ES-I3 (cell line): ENCODE measurements around the gene DNTTIP2.
"Not testable (repeated sequence)": the region's sequence is repeated elsewhere in the genome, so short reads cannot be mapped to it uniquely, and the experiment has no call there.

ENCODE experiments used
- H3K36me3 ChIP-seq: 2 replicates; pipeline ENCODE4 v1.6.1; 2013; ENCODE audit warnings: mild to moderate bottlenecking, low read length, control low read depth, moderate library complexity; ENCODE audit not compliant: insufficient read depth
- H3K4me1 ChIP-seq: 2 replicates; pipeline ENCODE4 v1.6.1; 2013; ENCODE audit warnings: mild to moderate bottlenecking, control low read depth, low read length; ENCODE audit not compliant: insufficient read depth
- H3K9ac ChIP-seq: 2 replicates; pipeline ENCODE4 v1.6.1; 2013; ENCODE audit warnings: low read depth, mild to moderate bottlenecking, low read length, moderate library complexity
- H3K9me3 ChIP-seq: 2 replicates; pipeline ENCODE4 v1.6.1; 2013; ENCODE audit warnings: mild to moderate bottlenecking, low read length, moderate library complexity; ENCODE audit not compliant: control insufficient read depth, insufficient read depth

Gene DNTTIP2

DNA sequence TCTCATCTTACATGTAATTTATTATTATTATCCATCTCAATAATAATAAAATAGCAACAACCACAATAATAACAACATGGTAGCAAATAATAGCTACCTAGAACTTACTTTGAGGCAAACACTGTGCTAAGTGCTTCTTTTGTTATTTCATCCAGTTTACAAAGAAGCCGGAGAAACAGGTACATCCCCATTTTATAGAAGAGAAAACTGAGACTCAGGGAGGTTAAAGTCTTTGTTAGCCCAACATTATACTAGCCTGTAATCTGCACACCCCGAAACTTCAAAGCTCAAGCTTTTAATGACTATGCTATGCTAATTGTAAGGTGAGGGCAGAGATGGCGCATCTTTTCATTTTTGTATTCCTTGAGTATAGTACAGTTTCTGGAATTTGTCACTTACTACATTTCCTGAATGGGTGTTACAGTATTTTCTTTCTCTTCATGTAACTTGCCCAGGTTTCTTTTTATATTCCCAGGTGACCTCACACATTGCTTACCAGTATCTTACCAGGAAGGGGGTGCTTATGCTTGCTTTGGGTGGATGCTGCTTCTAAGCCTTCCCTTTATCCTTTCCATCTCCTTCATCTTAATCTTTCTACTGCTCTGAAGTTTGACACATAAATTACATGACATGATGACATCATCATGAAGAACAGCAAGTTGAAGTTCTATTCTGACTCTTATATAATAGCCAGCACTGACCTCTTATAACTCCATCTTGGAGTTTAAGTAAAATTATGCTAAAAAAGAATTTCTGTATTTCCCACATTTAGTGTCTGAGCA is 21.9 kb upstream of the DNTTIP2 start:
- H3K36me3 ChIP-seq: peaks cover 4% of the 10 kb centered on the region
- H3K9me3 ChIP-seq: no peaks in the 10 kb centered on the region
- peaks cover 2% of the 10 kb centered on the region; the same call in 1 of the 2 replicates for H3K4me1 ChIP-seq

DNA sequence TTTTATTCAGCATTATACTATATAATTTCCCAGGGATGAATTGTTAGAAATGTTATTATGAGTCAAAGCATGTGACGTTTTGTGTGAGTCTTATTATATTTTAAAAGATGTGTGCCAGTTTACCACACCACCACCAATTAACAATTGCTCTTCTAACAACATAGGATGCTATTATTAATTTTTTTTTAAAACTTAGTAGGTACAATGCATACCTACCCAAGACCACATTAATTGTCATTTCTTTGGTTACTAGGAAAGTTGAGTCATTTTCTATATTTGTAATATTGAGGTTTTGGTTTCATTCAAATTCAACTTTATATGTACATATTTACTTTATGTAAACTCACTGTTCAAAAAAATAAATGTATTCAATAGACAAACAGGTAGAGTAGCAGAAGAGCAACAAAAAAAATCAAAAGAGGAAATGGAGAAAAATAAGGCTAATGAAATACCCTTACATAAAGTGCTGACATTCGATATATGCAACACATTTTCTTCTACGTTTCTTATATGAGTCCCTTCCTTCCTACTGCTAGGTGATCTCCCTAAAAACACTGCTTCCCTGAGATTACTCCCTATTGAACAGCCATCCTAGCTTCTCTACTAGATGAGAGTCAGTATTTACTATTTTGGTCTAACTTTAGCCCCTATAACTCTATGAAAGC is 20.7 kb upstream of the DNTTIP2 start:
- H3K36me3 ChIP-seq: peaks cover 4% of the 10 kb centered on the region
- H3K9ac ChIP-seq: no peak overlapping the region
- H3K9me3 ChIP-seq: no peaks in the 10 kb centered on the region

More for the DNA sequence above, 21.9 kb upstream of the DNTTIP2 start:
- H3K9ac ChIP-seq: no peak overlapping the region

DNA sequence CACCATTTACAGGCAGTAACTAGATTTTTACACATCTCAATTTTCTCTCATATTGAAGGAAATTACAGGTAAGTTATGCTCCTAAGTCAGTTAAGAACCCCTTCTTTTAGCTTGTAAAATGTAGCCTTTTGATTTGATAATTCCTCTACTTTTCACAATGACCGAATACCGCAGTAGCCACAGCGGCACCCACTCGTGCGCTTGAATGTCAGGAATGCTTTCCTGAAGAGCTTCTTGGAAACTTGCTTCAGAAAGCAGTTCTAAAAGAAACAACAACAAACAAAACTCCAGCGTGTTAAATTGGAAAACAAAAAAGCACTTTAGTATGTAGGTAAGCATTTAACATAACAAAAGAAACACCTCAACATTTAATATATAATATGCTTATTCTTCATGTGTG is 9.9 kb upstream of the DNTTIP2 start:
- H3K4me1 ChIP-seq: no peaks in the 10 kb centered on the region; the same call in 1 of the 2 replicates
- no peaks in the 10 kb centered on the region for H3K9me3 ChIP-seq
- no peaks in the 10 kb centered on the region for H3K36me3 ChIP-seq
- H3K9ac ChIP-seq: no peak overlapping the region

More for the DNA sequence above, 20.7 kb upstream of the DNTTIP2 start:
- no peaks in the 10 kb centered on the region for H3K4me1 ChIP-seq

DNA sequence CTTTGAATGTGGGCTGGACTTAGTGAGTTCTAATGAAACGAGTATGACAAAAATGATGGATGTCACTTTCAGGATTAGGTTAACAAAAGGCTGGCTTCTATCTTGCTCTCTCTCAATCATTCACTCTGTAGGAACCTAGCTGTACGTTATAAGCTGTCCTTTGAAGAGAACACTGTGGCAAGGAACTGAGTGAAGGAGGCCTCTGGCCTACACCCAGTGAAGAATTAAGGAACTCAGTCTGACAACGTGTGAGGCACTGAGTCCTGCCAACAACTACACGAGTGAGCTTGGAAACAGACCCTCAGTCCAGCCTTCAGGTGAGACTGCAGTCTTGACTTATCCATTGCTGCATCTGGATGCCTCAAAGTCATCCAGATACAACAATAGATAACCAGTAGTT is 3.3 kb upstream of the DNTTIP2 start:
- no peaks in the 10 kb centered on the region for H3K9me3 ChIP-seq

DNA sequence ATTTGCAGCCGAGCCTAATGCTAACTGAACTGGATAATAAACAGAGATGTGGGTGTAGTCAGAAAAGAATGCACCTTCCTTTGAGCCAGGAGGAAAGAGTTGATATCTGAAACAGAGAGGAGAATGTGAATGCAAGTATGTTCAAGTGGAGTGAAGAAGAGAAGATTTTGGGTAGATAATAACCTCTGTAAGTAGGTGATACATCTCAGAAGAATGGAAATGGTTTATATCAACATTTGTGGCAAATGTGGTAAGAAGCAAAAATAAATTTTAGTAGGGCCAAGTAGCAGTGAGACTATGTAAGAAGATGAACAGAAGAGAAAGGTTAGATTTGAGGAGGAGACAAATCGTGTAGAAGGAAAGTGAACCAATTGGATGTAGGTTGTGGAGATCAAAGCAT is 1.7 kb upstream of the DNTTIP2 start:
- no peak overlapping the region for H3K9ac ChIP-seq

More for the DNA sequence above, 3.3 kb upstream of the DNTTIP2 start:
- no peaks in the 10 kb centered on the region for H3K4me1 ChIP-seq
- H3K36me3 ChIP-seq: peaks cover 3% of the 10 kb centered on the region
- no peak overlapping the region for H3K9ac ChIP-seq

DNA sequence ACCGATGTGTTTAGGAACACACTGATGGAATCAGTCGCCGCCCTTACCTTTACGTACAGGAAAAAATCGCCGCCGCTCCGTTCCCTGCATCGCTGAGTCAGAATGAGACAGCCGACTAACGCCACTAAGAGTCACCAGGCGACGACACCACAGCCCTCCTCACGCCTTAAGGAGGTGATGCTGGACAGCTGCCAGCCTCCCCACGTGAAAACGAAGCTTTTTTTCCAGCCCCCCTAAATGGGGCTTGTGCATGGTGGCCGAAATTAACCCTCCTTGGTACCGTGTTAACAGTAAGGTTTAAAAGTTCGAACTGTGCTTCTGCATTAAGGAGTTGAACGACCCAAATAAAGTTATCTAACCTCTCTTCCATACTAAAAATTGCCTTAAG is 511 bp downstream of the DNTTIP2 start:
- H3K4me1 ChIP-seq: no peaks in the 10 kb centered on the region
- peaks cover 25% of the 10 kb centered on the region for H3K36me3 ChIP-seq
- H3K9me3 ChIP-seq: no peaks in the 10 kb centered on the region
- H3K9ac ChIP-seq: peak overlapping the region; percentile 96

More for the DNA sequence above, 1.7 kb upstream of the DNTTIP2 start:
- no peaks in the 10 kb centered on the region for H3K4me1 ChIP-seq
- peaks cover 13% of the 10 kb centered on the region for H3K36me3 ChIP-seq
- no peaks in the 10 kb centered on the region for H3K9me3 ChIP-seq

DNA sequence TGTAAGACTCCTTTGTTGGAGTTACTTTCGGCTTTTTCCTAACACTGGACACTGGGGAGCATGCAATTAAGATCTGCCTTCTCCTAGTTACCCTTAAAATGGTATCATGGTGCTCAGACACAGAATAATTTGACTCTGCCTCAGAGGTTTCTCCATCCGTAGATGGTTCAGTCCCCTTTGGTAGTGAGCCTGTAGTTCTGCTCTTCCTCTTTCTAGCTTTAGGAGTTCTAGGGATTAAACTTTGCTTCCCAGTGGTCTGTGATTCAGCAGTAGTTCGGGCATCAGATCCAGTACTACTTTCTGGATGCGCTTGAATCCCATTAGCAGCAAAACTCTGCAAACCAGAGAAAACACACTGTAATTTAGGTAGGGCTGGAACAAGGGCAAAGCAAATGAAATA is 1.5 kb downstream of the DNTTIP2 start:
- Histone ChIP-seq H3K9ac (no peak overlapping the region), H3K4me1 (no peaks in the 10 kb centered on the region), H3K9me3 (no peaks in the 10 kb centered on the region), H3K36me3 (peaks cover 31% of the 10 kb centered on the region)

DNA sequence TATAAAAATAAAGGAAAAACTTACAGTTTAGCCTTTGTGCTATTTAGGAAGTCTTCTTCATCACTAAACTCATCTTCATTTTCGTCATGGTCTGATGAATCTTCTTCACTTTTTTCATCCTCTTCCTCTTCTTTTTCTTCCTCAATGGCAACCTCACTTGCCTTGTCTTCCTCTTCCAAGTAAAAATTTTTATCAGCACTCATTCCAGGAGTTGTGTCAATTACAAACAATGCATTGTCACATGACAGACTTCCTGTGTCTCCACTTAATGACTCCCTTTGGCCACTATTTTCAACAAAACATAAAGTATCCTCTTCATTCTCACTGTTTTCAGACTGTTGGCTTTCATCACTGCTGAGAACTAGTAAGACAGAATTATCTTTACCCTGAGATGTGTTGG is 2.8 kb downstream of the DNTTIP2 start:
- Histone ChIP-seq H3K4me1 (no peaks in the 10 kb centered on the region), H3K9ac (no peak overlapping the region), H3K9me3 (no peaks in the 10 kb centered on the region), H3K36me3 (peaks cover 37% of the 10 kb centered on the region)

DNA sequence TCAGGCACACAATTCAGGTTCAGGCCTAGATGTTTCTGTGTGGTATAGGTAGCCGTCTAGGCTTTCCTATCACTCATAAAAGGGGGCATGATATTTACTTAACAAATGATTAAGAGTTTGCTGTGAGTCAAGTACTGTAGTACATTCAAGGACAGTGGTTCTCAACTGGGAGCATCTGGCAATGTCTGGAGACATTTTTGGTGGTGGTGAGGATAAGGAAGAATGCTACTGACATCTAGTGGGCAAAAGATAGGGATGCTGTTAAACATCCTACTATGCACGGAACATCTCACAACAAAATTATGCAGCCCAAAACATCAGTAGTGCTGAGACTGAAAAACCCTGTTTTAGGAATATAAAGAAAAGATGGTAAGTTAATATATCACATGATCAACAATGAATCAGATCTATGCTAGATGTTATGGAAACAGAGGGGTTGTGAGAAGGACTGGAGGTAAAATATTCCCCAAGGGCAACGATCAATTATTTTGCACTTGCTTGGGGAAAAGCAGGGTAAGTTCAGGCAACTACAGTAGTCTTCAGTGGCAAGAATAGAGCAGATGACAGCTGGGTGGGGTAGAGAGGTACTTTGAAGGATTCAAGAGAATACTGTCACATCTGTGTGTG is 4.9 kb downstream of the DNTTIP2 start:
- Histone ChIP-seq H3K4me1 (no peaks in the 10 kb centered on the region), H3K9ac (no peak overlapping the region), H3K36me3 (peaks cover 40% of the 10 kb centered on the region), H3K9me3 (no peaks in the 10 kb centered on the region)

DNA sequence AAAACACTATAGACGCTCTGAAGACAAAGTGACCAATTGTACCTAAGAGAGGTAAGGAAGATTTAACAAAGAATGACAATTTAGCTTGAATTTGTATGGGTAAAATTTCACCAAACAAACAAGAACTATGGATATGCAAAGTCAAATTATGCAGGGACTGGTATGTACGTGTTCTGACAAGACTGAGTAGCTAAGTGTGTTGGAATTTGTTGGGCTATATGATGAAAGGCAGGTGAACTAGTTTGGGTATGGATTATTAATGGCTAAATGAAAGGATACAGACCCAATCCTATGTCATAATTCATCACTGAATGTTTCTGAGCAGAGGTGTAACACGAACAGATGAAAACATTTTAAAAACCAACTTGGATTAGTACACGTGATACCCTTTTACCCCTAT is 7.6 kb downstream of the DNTTIP2 start:
- H3K9me3 ChIP-seq: no peaks in the 10 kb centered on the region
- H3K36me3 ChIP-seq: peaks cover 34% of the 10 kb centered on the region
- H3K4me1 ChIP-seq: no peaks in the 10 kb centered on the region
- H3K9ac ChIP-seq: no peak overlapping the region

DNA sequence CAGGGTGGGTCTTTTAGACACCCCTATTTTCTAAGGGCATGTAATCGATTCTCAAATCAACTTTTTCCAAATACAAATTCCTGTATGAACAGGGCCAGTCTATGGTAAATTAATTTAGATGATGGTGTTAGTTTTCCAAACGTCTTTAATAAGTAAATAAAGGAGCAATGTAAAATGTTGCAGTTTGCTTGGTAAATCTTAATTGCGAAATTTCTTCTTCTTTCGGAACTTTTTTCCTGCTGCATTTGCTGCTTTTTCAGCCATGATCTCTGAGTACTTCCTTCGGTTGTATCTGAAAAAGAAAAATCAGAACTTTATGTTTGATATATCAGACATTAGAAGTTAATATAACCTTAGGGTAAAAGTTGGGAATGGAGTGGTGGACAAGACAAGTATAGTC is 9.4 kb downstream of the DNTTIP2 start:
- Histone ChIP-seq H3K9ac (no peak overlapping the region), H3K4me1 (no peaks in the 10 kb centered on the region), H3K36me3 (peaks cover 29% of the 10 kb centered on the region), H3K9me3 (no peaks in the 10 kb centered on the region)

DNA sequence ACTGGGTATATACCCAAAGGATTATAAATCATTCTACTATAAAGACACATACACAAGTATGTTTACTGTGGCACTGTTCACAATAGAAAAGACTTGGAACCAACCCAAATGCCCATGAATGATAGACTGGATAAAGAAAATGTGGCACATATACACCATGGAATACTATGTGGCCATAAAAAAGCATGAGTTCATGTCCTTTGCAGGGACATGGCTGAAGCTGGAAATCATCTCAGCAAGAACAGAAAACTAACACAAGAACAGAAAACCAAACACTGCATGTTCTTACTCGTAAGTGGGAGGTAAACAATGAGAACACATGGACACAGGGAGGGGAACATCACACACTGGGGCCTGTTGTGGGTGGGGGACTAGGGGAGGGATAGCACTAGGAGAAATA is 10.5 kb downstream of the DNTTIP2 start:
- H3K9me3 ChIP-seq, H3K9ac ChIP-seq, H3K4me1 ChIP-seq: not testable (repeated sequence)
- H3K36me3 ChIP-seq: peaks cover 19% of the 10 kb centered on the region

DNA sequence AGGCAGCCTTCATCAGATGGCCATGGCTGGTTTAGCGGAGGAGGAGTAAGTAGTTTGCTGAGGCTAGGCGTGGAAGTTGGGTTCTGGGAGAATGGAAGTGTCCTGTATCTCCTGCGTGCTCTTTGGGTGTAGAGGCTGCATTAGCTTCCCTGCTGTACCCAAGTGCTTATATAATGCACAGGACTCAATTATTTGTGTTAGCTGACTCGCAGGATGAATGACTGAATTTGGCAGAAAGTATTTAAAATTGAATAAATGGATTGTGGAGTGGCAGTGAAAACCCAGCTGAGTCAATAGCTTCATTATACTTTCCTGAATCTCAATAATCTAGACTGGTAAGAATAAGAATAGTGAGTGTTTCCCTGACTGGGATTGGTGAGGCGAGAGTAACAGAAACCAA is 13.8 kb downstream of the DNTTIP2 start:
- no peaks in the 10 kb centered on the region for H3K9me3 ChIP-seq
- peaks cover 3% of the 10 kb centered on the region; the same call in 1 of the 2 replicates for H3K36me3 ChIP-seq
- no peaks in the 10 kb centered on the region for H3K4me1 ChIP-seq
- H3K9ac ChIP-seq: no peak overlapping the region

DNA sequence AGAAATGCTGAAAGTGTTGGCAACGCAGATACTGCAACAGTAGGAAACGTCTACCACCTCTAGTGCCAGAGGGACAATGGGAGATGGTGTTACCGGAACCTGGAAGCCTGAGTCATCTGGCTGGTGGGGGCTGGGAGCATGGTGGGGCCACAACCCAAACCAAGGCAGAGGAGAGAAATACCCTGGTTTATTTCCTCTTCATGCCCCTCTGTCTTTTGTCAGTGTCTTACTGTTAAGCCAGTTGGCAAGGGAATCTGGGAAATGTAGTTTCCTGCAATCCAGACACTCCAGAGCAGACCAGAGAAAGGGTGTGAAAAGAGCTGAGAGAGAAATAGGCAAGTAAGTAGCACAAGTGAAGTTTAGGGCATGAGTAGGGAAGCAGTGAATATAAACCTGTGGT is 14.8 kb downstream of the DNTTIP2 start:
- Histone ChIP-seq H3K36me3 (peaks cover 3% of the 10 kb centered on the region; the same call in 1 of the 2 replicates), H3K4me1 (no peaks in the 10 kb centered on the region), H3K9me3 (no peaks in the 10 kb centered on the region), H3K9ac (no peak overlapping the region)

DNA sequence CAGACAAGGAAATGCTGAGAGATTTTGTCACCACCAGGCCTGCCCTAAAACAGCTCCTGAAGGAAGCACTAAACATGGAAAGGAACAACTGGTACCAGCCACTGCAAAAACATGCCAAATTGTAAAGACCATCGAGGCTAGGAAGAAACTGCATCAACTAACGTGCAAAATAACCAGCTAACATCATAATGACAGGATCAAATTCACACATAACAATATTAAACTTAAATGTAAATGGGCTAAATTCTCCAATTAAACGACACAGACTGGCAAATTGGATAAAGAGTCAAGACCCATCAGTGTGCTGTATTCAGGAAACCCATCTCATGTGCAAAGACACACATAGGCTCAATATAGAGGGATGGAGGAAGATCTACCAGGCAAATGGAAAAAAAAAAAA is 21.4 kb downstream of the DNTTIP2 start:
- not testable (repeated sequence) for H3K9ac ChIP-seq, H3K36me3 ChIP-seq, H3K9me3 ChIP-seq, H3K4me1 ChIP-seq
